ENCODE measurements around the gene TSHZ2.
"Not testable (repeated sequence)": the region's sequence is repeated elsewhere in the genome, so short reads cannot be mapped to it uniquely, and the experiment has no call there.

The TSHZ2 gene

GRCh38 chr20:53020376-53020775 lies 48.2 kb downstream of the TSHZ2 start:
- no peak for TF ChIP-seq CTCF (IDR thresholded peaks at IDR 0.05; ENCODE audit: low read depth, low read length)
- in situ Hi-C loops (cut with HindIII; ENCODE audit: low sequenced_read_pairs): no loop called here
- H3K4me3 ChIP-seq (ENCODE audit: low read depth, low read length): no peak overlapping the region
- DNase-seq (ENCODE audit: low read depth, low spot score): no peak

DNA sequence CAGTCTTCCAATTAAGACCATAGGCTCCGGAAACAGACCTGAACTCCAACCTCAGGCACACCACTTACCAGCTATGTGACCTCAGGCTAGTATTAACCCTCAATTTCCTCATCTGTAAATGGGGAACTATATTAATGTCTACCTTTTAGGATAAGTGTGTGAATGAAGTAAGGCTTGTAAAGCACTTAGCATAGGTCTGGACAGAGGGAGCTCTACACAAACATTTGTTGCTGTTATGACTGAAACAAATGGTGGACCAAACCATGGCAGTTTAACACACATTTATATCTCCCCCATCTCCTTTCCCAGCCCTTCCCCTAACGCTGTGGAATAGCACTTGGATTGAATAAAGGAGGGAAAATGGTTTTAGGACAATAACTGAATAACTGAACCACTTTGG lies 48.7 kb downstream of the TSHZ2 start:
- no peak for DNase-seq (ENCODE audit: low read depth, low spot score)
- in situ Hi-C loops (cut with HindIII; ENCODE audit: low sequenced_read_pairs): no loop called here

GRCh38 chr20:53021934-53022333 lies 49.8 kb downstream of the TSHZ2 start:
- in situ Hi-C loops (cut with HindIII; ENCODE audit: low sequenced_read_pairs): no loop called here
- DNase-seq (ENCODE audit: low read depth, low spot score): no peak
- no peak for TF ChIP-seq CTCF (IDR thresholded peaks at IDR 0.05; ENCODE audit: low read depth, low read length)
- no peak overlapping the region for H3K4me3 ChIP-seq (ENCODE audit: low read depth, low read length)

More for the DNA sequence above, 48.7 kb downstream of the TSHZ2 start:
- no peak for TF ChIP-seq CTCF (IDR thresholded peaks at IDR 0.05; ENCODE audit: low read depth, low read length)
- no peak overlapping the region for H3K4me3 ChIP-seq (ENCODE audit: low read depth, low read length)

DNA sequence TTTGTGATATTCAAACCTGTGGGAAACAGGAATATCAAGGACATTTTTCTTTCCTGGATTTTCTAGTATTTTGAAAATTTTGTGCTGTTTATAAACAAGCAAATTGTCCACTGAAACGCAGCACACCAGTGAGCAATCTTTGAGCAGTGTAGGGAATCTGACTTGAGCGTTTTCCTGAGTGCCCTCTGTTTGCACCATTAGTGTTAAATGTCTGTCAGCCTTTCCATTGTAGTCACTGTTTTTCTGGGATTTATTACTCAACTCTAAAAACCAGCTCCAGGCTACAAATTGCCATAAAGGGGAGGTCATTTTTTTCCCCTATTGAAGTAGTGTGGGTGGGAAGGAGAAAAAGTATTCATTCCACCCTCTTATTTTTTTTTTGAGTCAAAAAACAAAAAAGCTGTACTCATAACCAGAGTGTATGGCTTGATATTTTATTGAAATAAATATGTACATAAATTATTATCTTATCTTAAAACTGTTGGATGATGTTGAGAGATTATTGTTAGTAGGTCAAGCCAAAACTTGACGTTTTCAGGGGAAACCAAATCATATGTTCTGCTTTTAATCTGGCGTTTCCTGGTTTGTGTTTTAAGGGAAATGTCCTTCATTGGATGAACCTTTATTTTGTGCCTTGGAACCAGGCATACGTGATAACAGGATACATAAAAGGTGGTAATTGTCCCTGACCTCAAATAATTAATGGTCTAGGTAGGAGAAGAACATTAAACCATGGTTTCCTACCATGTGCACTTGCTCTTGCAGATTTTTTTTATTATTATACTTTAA lies 51.8 kb downstream of the TSHZ2 start:
- in situ Hi-C loops (cut with HindIII; ENCODE audit: low sequenced_read_pairs): no loop called here
- DNase-seq (ENCODE audit: low read depth, low spot score): no peak
- TF ChIP-seq CTCF (IDR thresholded peaks at IDR 0.05; ENCODE audit: low read depth, low read length): no peak
- H3K4me3 ChIP-seq (ENCODE audit: low read depth, low read length): no peak overlapping the region

- H3K4me3 ChIP-seq (ENCODE audit: low read depth, low read length); DNase-seq (ENCODE audit: low read depth, low spot score); in situ Hi-C loops (cut with HindIII; ENCODE audit: low sequenced_read_pairs): not testable (repeated sequence)
Observed at GRCh38 chr20:53024653-53025052, 52.5 kb downstream of the TSHZ2 start.

- in situ Hi-C loops (cut with HindIII; ENCODE audit: low sequenced_read_pairs): no loop called here
- no peak for TF ChIP-seq CTCF (IDR thresholded peaks at IDR 0.05; ENCODE audit: low read depth, low read length)
- no peak overlapping the region for H3K4me3 ChIP-seq (ENCODE audit: low read depth, low read length)
- no peak for DNase-seq (ENCODE audit: low read depth, low spot score)
Observed at GRCh38 chr20:53027089-53027488, 54.9 kb downstream of the TSHZ2 start.

DNA sequence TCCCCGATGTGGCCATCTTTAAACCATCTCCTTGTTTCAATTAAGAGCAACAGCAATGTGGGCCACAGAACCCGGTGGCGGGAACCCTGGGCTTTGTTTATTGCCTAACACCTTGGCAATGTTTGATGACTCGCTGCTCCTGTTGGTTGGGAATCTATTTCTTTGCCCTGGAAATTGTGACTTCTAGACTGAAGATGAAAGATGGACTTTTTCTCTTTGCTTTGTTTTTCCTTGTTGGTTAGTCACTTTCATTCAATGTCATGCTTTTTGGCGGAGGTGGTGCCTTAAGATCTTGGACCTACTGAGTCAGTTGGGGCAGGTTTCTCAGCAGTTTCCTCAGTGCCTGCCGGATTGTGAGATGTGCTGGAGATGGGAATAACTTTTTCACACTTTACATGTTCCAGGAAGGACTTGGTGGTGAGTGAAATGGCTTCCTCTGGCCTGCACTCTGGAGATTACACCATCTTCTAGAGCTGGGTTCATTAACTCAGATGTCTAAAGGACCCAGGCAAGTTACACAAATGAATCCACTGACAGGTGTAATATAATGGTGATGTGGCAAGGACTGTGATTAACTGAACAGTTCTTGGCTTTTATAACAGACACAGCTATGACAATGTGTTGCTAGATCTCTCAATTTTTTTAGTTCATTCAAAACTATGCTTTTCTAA lies 56.3 kb downstream of the TSHZ2 start:
- in situ Hi-C loops (cut with HindIII; ENCODE audit: low sequenced_read_pairs): no loop called here
- no peak for DNase-seq (ENCODE audit: low read depth, low spot score)
- no peak overlapping the region for H3K4me3 ChIP-seq (ENCODE audit: low read depth, low read length)
- no peak for TF ChIP-seq CTCF (IDR thresholded peaks at IDR 0.05; ENCODE audit: low read depth, low read length)
